NCI-H2107 (cell line): ENCODE results near the gene ATG5.
"Not testable (repeated sequence)": the region's sequence is repeated elsewhere in the genome, so short reads cannot be mapped to it uniquely, and the experiment has no call there.

Source experiments
- DNase-seq: peaks from one replicate; lab custom pipeline; 2025; lab: John Stamatoyannopoulos, UW

ATG5 gene

DNA sequence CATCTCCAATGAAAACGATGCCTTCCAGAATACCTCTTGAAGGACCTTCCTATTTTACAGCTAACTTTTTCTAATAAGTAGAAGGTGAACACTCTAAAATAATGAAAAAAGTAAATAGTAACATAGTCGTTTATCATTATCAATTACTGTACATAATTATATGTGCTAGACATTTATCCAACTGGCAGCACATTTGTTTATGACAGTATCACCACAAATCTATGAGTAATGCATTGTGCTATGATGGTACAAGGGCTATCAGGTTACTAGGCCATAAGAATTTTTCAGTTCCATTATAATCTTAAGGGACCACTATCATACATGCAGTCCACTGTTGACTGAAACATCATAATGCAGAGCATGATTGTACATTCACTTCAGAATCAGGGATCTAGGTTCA, 68.4 kb downstream of the ATG5 start:
- no peak for DNase-seq

DNA sequence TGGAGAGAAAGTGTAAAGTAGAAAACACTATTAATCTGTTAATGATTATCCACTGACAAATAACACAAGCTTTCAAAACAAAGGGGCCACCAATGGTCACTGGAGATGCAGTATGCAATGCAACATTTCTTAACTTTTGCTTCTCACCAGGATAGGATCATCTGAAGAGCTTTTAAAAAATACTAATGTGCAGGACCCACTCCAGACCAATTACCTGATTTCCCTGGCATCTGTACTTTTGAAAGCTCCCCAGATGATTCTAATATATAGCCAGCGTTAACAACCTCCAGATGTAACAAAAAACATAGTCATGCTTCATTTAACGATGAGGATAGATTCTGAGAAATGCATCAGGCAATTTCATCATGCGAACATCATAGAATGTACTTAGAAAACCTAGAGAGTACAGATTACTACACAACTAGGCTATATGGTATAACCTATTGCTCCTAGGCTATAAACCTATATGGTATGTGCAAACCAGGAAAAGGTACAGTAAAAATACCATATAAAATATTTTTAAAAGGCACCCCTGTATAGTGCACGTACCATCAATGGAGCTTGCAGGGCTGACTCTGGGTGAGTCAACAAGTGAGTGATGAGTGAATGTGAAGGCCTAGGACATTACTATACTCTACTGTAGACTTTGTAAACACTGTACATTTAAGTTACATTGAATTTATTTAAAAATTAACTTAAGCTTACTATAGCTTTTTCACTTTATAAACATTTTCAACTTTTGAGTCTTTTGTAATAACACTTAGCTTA, 69.2 kb downstream of the ATG5 start:
- no peak for DNase-seq

DNA sequence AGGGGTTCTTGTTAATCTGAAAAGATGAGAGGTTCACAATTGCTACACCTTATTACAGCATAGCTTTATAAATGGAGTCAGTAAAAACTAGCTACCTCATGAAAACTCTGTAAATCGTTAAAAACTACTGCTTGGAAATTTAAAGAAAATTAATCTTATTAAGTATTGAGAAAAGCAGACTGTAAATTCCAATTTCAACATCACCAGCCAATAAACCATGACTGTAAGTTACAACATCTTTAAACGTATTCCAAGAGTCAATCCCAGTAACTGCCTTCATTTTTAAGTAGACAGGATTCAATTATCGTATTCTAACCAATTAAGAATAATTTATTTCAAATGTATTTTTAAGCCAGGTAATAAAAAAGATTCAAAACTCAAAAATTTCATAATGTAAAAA, 70.3 kb downstream of the ATG5 start:
- DNase-seq = no peak

DNA sequence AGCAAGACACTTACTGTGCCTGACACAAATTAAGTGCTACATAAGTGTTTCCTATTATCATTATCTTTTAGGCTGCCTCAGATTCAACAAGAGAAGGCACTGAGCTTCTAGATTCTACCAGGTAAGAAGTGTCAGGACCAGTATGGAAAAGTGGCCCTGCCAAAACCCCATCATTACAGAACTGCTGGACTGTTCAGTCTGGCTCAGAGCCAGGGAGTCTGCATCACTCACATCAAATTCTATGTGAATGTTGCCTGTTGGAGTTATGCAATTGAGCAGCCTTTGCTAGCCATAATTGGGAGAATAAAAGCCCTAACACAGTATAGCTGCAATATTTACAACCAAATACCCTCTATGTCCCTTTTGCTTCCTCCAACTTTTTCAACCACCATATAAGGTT, 70.9 kb downstream of the ATG5 start:
- DNase-seq = no peak

DNA sequence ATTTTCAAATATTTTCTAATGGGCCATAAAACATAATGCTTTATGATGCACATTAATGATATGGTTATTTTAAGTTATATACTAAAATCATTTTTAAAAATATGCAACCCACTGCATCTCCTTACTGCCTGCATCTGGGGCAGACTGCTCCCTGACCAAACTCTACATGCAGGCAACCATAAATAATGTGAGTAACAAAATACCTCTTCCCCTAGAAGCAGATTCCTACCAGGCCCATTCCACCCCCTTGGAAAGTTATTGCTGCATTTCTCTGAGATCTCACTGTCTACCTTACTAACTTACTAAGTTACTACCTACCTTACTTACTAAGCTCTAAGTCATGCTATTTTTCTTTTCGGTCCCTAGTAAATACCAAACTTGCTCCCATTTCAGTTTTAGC, 71.8 kb downstream of the ATG5 start:
- no peak for DNase-seq

DNA sequence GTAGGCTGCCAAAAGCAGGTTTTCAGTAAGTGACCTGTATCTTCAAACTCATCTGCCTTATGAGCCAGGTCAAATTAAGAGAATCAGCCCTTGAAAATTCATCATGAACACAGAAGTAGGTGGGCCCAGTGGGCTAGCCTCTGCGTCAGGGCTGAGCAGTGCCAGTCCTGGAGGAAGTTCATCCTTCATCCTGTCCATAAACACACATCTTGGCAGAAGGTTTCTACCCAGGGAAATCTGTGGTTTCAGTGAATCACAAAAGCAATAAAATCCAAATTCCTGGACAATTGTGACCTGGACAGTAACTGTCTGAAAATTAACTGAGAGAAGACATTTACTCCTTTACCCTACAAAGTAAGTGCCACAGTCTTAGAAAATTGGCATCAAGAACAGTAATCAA, 72.4 kb downstream of the ATG5 start:
- no peak for DNase-seq

DNA sequence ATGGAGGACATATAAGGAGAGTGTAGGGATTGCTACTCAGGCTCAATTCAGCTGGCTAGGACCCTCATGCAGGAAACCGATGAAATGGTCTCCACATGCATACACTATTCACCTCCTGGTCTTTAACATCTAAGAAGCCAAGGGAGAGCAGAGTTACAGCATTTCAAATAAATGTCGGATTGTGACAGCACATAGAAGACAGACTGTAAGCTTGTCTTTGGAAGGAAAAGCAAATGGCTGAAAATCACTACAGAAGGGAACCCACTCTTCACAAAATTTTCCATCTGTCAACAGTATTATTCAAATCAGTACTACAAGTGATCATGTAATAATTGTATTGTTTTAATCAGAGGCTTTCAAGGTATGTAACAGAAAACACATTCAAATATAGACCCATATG, 72.9 kb downstream of the ATG5 start:
- no peak for DNase-seq

DNA sequence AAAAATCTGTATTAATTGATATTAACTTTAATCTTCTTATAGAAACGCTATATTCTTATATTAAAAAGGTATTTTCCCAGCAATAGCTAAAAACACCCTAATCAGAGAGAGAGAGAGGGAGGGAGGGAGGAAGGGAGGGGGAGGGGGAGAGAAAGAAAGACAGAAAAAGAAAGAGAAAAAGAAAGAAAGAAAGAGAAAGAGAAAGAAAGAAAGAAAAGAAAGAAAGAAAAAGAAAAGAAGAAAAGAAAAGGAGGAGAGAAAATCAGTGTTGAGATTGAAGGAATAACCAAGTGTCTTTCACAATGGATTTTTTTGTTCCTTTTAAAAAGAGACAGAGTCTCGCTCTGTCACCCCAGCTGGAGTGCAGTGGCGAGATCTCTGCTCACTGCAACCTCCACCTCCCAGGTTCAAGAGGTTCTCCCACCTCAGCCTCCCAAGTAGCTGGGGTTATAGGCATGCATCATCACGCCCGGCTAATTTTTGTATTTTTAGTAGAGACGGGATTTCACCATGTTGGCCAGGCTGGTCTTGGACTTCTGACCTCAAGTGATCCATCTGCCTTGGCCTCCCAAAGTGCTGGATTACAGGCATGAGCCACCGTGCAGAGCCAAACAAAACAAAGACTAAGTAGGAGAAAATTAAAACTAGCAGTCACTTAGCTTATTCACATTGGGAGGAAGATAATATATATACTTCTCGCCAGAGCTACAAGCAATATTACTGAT, 73.9 kb downstream of the ATG5 start:
- DNase-seq = not testable (repeated sequence)

DNA sequence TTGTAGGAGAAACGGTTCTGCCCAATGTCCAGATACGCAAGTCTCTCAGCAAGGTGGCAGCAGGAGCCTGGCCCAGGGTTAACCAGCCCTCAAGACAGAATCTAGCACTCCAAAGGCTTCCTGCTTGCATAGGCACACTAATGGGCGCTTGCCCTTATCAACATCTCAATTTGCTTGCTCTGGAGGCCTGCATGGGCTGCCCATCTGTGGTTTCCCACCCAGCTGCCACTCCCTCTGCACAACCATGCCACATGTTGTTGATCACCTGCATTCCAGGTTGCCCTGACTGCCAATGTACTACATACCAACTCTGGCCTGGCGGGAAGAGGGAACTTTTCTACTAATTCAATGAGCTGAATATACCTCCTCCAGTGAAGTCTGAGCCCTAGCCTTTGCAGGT, 74.6 kb downstream of the ATG5 start:
- no peak for DNase-seq

DNA sequence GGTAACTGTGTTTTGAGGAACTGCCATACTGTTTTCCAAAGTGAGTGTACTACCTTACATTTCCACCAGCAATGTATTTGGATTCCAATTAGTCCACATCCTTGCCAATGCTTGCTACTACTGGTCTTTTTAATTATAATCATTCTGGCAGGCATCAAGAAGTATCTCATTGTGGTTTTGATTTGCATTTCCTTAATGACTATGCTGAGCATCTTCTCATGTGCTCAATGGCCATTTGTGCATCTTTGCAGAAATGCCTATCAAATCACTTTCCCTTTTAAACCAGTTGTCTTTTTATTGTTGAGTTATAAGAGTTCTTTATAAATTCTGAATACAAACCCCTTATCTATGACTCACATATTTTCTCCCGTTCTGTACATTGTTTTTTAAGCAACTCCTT, 75.9 kb downstream of the ATG5 start:
- DNase-seq = no peak

DNA sequence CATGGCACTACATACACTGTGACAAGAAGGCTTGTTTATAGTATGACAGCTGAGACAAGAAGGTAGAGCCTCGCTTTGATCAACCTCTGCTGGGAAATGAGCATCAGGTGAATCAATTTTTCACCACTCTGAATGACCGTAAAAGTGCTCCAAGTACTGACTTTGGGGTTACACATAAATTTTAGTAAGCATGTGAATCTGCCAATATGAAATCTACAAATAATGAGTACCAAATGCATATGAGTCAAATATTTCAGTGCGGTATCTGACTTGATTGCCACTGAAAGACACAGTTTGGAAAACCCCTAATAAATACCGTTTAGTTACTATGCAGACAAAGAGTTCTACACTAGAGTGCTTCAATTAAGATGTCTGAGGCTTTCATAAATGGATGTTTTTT, 77.8 kb downstream of the ATG5 start:
- no peak for DNase-seq

DNA sequence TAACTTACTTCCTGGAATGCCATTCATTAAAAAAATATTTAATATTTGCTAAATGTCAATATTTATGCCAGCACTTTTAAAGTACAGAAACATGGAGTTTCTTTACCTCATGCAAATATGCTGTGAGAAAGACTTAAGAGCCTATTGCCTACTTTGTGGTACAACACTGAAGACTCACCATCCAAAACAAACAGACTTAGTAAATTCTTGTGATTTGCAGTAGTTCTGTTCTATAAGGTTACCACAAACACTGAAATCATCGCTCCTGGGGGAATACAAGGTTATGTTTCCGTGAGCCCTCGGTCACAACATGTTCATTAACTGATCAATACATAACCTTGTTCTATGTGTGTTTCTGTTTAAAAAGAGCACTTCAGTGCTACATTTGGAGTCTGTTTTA, 78.3 kb downstream of the ATG5 start:
- no peak for DNase-seq

DNA sequence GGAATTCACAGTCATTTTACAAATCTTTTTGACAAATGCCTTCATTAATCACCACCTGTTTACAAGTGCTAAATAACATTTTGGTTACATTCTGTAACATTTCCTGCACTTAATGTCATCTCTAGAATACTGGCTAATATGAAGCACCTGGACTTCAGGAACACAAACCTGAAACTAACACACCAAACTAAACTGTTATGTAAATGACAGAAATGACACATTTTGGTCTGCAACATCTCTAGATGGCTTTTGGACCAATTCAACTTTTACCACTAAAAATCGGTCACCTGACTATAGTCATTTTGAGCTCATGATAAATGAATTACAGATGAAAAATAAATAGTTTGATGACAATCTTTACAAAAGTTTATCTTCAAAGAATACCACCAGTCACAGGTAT, 80.6 kb downstream of the ATG5 start:
- DNase-seq = no peak

DNA sequence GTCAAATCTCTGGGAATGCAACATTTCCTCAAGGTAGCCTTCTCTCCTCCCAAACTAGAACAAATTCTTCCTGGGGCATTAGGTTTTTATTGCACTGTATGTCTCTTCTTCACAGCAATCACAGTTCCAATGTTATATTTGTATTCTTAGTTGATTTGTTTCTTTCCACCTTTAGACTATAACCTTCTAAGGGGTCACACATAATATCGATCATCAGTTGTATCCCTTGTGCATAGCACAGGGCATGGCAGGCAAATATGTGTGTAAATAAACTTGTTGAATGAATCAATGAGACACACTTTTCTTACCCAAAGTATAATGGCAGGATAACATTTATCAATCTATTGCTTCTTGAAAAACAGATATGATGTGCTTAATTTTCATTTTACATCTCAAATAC, 81.0 kb downstream of the ATG5 start:
- no peak for DNase-seq

DNA sequence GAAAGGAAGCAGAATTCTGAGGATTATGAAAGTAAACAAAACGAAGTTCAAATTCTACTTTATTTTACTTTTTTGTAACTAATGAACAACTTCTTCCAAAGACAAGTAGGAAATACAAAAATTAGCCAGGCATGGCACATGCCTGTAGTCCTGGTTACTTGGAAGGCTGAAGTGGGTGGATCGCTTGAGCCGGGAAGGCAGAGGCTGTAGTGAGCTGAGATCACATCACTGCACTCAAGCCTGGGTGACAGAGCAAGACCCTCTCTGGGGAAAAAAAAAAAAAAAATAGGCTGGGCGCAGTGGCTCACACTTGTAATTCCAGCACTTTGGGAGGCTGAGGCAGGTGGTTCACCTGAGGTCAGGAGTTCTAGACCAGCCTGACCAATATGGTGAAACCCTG, 82.3 kb downstream of the ATG5 start:
- DNase-seq = no peak

DNA sequence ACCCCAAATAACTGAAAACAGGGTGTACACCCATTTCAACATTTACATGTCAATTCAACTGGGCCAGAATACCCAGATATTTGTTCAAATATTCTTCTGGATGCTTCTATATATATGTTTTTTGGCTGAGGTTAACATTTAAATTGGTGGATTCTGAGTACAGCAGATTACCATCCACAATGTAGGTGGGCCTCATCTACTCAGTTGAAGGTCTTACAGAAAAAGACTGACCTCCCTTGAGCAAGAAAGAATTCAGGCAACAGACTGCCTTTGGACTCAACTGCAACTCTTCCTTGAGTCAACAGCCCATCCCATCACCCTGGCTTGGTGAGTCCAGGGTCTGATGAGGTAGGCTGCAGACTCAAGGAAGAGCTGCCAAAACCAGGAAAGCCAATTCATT, 84.1 kb downstream of the ATG5 start:
- DNase-seq = no peak

DNA sequence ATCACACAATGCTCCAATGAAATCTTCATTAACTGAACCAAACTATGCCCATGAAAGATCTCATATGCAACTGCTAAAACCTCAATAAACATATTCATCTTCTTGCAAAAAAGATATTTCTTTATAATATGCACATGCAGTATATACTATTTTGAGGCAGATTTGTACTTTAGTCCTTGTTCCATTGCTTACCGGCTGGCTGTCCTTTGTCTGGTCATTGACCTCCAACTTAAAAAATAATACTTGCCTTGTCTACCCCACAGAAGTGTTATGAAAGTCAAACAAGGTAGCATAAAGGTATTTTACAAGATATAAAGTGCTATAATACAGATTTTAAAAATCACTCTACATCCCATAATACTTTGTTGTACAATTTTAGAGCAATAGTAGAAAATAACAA, 88.3 kb downstream of the ATG5 start:
- no peak for DNase-seq

DNA sequence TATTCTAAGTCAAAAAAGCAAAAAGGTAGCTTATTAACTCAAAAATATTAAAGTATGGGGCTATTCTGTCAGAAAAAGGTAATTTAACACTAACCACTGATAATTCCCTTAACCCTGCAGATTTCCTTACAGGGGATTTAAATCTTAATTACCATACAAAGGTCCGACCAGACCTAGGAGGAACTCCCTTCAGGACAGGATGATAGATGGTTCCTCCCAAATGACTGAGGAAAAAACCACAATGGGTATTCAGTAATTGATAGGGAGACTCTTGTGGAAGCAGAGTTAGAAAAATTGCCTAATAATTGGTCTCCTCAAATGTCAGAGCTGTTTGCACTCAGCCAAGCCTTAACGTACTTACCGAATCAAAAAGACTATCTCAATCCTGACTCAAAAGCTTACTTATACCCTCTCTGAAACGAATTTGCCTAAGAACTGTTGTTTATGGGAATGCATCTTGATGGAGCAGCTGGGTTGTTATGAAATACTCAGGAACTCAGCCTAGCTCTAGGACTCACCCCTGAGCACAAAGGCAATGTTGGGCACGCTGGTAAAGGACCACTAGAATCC, 95.6 kb downstream of the ATG5 start:
- DNase-seq = not testable (repeated sequence)

DNA sequence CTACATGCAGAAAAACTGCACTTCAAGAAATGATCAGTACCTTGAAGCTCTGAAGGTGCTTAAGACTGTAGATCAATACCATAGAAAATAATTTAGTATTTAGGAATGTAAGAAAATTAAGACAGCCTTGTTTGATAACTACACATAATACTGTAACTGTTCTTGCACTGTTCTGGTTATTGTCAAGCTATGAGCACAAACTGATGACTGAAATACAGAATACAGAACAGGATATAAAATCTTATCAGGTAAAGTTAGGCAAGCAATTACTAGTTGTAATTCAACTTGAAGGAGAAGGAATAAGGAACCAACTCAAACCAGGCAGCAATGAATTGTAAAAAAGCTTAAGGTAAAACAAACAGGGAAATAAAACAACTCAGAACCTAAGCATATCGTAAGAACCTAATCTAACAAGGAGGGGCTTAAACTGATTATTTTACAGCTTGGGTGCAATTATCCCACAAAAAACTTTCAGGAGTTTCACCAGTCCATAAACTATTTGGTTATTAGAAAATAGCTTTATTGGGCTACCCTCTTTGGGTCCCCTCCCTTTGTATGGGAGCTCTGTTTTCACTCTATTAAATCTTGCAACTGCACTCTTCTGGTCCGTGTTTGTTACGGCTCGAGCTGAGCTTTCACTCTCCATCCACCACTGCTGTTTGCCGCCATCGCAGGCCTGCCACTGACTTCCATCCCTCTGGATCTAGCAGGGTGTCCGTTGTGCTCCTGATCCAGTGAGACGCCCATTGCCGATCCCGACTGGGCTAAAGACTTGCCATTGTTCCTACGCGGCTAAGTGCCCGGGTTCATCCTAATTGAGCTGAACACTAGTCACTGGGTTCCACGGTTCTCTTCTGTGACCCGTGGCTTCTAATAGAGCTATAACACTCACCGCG, 97.7 kb downstream of the ATG5 start:
- no peak for DNase-seq

DNA sequence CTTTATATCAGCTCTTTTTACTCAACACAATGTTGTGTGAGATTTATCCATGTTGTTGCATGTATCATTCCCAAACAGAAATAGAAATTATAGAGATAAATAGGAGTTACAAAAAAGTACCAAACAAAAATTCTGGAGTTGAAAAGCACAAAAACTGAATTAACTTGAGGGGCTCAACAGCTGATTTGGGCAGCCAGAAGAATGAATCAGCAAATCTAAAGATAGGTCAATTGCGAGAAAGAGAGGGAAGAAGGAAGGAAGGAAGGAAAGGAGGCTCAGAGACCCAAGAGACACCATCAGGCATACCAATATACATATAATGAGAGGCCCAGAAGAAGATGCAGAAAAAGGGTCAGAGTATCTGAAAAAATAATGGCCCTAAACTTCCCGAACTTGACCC, 98.9 kb downstream of the ATG5 start:
- no peak for DNase-seq

DNA sequence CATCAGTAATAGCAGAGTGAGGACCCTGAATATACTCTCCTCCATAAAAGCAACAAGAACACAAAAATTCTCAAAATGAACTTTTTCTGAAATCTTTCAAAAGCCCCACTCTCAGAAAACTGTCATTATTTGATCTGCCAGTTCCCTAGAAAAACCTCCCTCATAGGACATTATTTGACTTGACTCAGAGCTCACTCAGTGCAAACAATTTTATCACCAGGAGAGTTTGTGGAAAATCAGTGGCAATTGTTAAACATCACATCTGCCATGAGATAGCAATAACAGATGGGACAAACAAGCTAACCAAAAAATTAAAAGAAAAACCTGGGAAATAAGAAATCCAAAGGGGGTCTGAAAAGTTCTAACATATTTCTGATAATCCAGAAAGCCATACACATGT, 100.0 kb downstream of the ATG5 start:
- no peak for DNase-seq

DNA sequence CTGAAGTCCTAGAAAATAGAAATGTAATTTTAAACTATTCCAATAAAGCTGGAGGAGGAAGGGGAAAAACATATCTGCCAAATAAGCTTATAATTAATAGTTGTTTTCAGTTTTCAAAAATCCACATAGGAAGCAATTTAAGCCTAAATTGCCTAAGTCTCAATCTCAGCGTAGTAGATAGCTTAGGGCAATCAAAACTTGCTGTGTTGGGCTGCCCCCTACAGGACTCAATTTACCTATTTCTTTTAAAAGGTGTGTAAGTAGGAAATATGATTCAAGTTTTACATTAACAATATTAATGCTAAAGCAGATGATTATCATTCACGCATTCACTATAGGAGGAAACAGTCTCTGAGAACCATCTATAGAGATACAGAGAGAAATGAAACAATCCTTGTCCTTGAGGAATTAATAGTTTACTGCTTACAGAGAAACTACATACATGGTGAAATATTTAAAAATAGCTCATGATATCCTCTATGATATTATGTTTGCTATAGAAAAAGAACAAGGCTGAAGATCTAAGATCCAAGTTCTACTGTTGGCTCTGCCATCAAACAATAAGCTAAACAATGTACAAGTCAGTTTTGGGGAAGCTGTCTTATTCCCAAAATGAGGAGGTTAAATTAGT, 102.1 kb downstream of the ATG5 start:
- DNase-seq = no peak
